ENCODE results near the gene LRP6. TPM values are rescaled to one million over a fixed set of nuclear protein-coding genes. Genes with fewer than 3 reads are reported as not detected.
A peak's percentile ranks its signal among the peaks of the same experiment; 100 is the strongest.

The LRP6 gene
- total and polyA plus RNA-seq, 2 of the 8 experiments (the other 6 are each of a cell fraction or from before 2014, with no cell fraction given) = 53.6 to 73.2 TPM

DNA sequence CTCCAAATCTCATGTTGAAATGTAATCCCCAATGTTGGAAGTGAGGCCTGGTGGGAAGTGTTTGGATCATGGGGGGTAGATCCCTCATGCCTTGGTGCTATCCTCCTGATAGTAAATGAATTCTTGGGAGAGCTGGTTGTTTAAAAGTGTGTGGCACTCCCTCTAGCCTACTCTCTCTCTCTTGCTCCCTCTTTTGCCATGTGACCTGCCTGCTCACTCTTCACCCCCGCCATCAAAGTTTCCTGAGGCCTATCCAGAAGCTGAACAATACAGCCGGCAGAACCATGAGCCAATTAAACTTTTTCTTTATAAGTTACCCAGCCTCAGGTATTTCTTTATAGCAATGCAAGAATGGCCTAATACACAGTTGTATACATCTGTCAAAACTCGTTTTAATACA, 133.6 kb downstream of the LRP6 start:
- H3K56ac ChIP-seq (replicated peaks; ENCODE audit: insufficient read length, low read depth, low read length) = no peak overlapping the region
- 84% methylated on average over 3 of the region's 3 CpGs; no CpG with 5 or more reads in 1 of the 2 experiments for WGBS, 2 experiments (ENCODE audit: extremely low coverage in 1 of 2, insufficient coverage in 1 of 2, insufficient read length in 1 of 2, insufficient replicate concordance in 2 of 2, low coverage in 1 of 2, low lambda C conversion rate in 2 of 2, missing lambda C conversion rate in 1 of 2)
- no peak overlapping the region for H3K4ac ChIP-seq (replicated peaks; ENCODE audit: insufficient read length, low read depth, low read length)
- TF ChIP-seq, protein P1, sequence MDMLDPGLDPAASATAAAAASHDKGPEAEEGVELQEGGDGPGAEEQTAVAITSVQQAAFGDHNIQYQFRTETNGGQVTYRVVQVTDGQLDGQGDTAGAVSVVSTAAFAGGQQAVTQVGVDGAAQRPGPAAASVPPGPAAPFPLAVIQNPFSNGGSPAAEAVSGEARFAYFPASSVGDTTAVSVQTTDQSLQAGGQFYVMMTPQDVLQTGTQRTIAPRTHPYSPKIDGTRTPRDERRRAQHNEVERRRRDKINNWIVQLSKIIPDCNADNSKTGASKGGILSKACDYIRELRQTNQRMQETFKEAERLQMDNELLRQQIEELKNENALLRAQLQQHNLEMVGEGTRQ (IDR thresholded peaks at IDR 0.05; ENCODE audit: low read length) = peak; percentile 46; the same call in 1 of the 2 replicates
- no peak for TF ChIP-seq GABPA (IDR thresholded peaks at IDR 0.05; ENCODE audit: borderline replicate concordance, insufficient read depth, low read length)
- TF ChIP-seq YY1 (IDR thresholded peaks at IDR 0.05; ENCODE audit: low read depth, low read length) = 0 out of 2 replicates have a peak, but pooled peaks have one; percentile 13
- no peak for TF ChIP-seq NANOG (IDR thresholded peaks at IDR 0.05; ENCODE audit: insufficient read depth, low read depth, low read length, poor library complexity, severe bottlenecking)
- TF ChIP-seq BACH1 (IDR thresholded peaks at IDR 0.05; ENCODE audit: low read length) = no peak
- no peak overlapping the region for H2BK12ac ChIP-seq (ENCODE audit: low read depth, low read length)
- no peak overlapping the region for H2BK120ac ChIP-seq (replicated peaks; ENCODE audit: low read depth, low read length)
- no peak overlapping the region for H3K4me2 ChIP-seq (ENCODE audit: insufficient read depth in 1 of 2, low read depth in 2 of 2, low read length in 2 of 2)
- no peak overlapping the region for H2BK20ac ChIP-seq (ENCODE audit: low read length)
- no peak overlapping the region for H3K27ac ChIP-seq (ENCODE audit: low read depth, low read length)
- no peaks in the 10 kb centered on the region for H3K23me2 ChIP-seq (ENCODE audit: low read depth, low read length)
- H3K36me3 ChIP-seq (ENCODE audit: control insufficient read depth in 2 of 4, insufficient read depth in 4 of 4, low read length in 3 of 4) = peaks cover 2 to 38% (median 17%) of the 10 kb centered on the region in 4 experiments; a peak in 6 of 8 replicates
- no peak overlapping the region for H3K18ac ChIP-seq (ENCODE audit: extremely low read depth, low read length)
- no peak overlapping the region for H3K23ac ChIP-seq (ENCODE audit: insufficient read length)
- H3K9me3 ChIP-seq (ENCODE audit: insufficient read depth in 2 of 2, low read depth in 1 of 2, low read length in 1 of 2) = no peaks in the 10 kb centered on the region
- H4K5ac ChIP-seq (ENCODE audit: insufficient read length, low read depth, low read length) = no peak overlapping the region
- no peak overlapping the region for H3K14ac ChIP-seq (ENCODE audit: insufficient read length)
- H4K91ac ChIP-seq (replicated peaks; ENCODE audit: insufficient read length, low read length) = no peak overlapping the region
- no peak overlapping the region for H4K8ac ChIP-seq (ENCODE audit: extremely low read depth, insufficient read depth, low read length)
- DNase-seq (ENCODE audit: low read depth in 1 of 2, low spot score in 2 of 2) = no peak
- H2BK5ac ChIP-seq (ENCODE audit: low read depth, low read length) = no peak overlapping the region
- H2AK5ac ChIP-seq (ENCODE audit: low read depth, low read length) = no peak overlapping the region
- H2AFZ ChIP-seq (ENCODE audit: low read length) = no peak overlapping the region
- POLR2A ChIA-PET (ENCODE audit: partially characterized antibody) = no interaction called here
- FAIRE-seq = no peak
- H3K79me2 ChIP-seq (ENCODE audit: control insufficient read depth in 1 of 2, insufficient read depth in 2 of 2, low read length in 2 of 2) = no peaks in the 10 kb centered on the region
- no peaks in the 10 kb centered on the region for H3K27me3 ChIP-seq (replicated peaks in 1 of 4; ENCODE audit: control insufficient read depth in 3 of 4, extremely low read depth in 1 of 4, insufficient read depth in 3 of 4, low read length in 3 of 4)
- no peaks in the 10 kb centered on the region for H4K20me1 ChIP-seq (replicated peaks in 1 of 2; ENCODE audit: control insufficient read depth in 1 of 2, insufficient read depth in 2 of 2, low read length in 2 of 2)
- CTCF ChIA-PET (ENCODE audit: partially characterized antibody) = interaction anchor here (1.1 to 1.2 kb wide), 3 partner anchors 61 to 194 kb away, joined by 3 to 4 read pairs (median 3); no protein-coding TSS in a partner anchor
- no peaks in the 10 kb centered on the region for H3K4me1 ChIP-seq (replicated peaks in 1 of 4; ENCODE audit: control insufficient read depth in 3 of 4, insufficient read depth in 4 of 4, low read length in 3 of 4)
- no peak overlapping the region for H3K9ac ChIP-seq (replicated peaks in 1 of 4; ENCODE audit: extremely low read depth in 1 of 4, low read depth in 3 of 4, low read length in 3 of 4)
- H3K4me3 ChIP-seq (ENCODE audit: extremely low read depth in 1 of 4, insufficient read depth in 2 of 4, low read depth in 3 of 4, low read length in 4 of 4) = no peak overlapping the region
- no peaks in the 10 kb centered on the region for H3K79me1 ChIP-seq (ENCODE audit: low read depth, low read length)
- no peak overlapping the region for H2BK15ac ChIP-seq (ENCODE audit: low read length)

Measured in H1 (cell line).